ENCODE measurements around the gene NRCAM.

DNA sequence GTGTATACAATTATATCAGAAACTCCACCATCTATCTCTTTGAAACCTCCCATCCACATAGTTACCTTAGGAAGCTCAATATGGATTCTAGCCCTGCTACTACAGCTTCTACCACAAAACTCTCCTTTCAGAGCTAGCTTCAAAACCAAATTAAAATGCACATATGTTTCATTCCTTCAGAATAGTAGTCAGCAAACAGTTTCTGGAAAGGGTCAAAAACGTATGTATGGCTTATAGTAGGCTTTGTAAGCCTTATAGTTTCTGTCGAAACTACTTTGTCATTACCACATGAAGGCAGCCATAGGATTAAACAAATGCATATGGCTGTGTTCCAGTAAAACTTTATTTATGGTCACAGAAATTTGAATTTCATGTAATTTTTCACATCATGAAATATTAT lies 170.5 kb downstream of the NRCAM start:
- no peak for TF ChIP-seq CTCF (IDR thresholded peaks at IDR 0.05)
- TF ChIP-seq POLR2A (IDR thresholded peaks at IDR 0.05): no peak
